ENCODE results near the gene ARAP1. TPM values are rescaled to one million over a fixed set of nuclear protein-coding genes. Genes with fewer than 3 reads are reported as not detected.

The ARAP1 gene
- total RNA-seq, 2 experiments from 2014 or later, result 77.4 to 79.6 TPM

DNA sequence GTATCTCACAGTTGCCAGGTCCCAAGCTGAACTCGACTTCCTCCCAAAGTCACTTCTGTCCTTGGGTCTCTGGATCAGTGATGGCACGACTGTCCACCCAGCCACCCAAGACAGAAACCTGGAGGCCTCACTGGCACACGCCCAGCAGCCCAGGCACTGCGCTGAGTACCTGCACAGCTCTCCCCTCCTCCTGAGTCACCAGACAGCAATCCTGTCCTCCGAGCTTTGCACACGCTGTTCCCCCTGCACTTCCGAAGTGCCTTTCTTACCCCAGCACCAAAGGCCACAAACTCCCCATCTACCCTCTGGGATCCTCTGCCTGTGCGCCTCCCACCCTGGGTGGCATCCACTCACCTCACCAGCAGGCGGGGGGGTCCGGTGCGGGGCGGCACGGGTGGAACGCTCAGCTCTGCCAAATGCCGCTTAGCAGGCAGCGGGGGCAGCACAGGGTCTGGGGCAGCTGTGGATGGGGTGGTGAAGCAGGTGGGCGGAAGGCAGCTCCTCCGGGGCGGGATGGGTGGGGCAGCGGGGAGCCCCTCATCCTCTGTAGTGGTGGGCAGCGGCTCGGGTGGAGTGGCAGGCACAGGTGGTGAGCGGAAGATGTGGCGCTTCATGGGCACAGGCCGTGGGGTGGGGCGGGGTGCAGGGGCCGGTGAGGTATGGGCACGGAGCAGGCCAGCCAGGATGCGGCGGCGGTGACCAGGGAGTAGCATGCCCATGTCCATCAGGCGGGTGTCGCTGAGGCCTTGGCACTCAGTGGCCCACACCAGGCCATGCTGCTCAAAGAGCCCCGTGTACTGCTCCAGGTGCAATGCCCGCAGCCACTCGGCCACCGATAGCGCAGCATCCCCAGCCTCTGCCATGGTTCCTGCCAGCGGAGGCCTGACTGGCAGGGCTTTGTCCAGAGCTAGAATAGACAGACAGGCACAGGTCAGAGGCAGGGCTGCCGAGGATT, 25.7 kb downstream of the ARAP1 start:
- CTCF ChIA-PET, result interaction anchor here (3.3 to 7.9 kb wide), 2 partner anchors 11 to 67 kb away, joined by 24 to 129 read pairs; partner anchors contain the start of gene STARD10
- H3K4me3 Mint-ChIP-seq, result no peak overlapping the region
- H3K27ac Mint-ChIP-seq, result no peak overlapping the region
- H3K36me3 Mint-ChIP-seq, result peaks cover 8% of the 10 kb centered on the region
- peaks cover 19% of the 10 kb centered on the region for H3K4me1 Mint-ChIP-seq (ENCODE audit: low read depth)
- H3K27me3 Mint-ChIP-seq, result no peaks in the 10 kb centered on the region
- DNase-seq, result no peak
- peaks cover 3% of the 10 kb centered on the region for H3K9me3 Mint-ChIP-seq
- intact Hi-C loops (cut with micrococcal nuclease), result loop anchor here (5.0 to 10.0 kb wide), 3 partner anchors 36 to 518 kb away; partner anchors contain the start of gene FCHSD2
- POLR2A ChIA-PET, result interaction anchor here (1.4 to 1.6 kb wide), 3 partner anchors 26 to 88 kb away, joined by 4 to 8 read pairs (median 4); partner anchors contain the start of genes ARAP1 and ATG16L2

DNA sequence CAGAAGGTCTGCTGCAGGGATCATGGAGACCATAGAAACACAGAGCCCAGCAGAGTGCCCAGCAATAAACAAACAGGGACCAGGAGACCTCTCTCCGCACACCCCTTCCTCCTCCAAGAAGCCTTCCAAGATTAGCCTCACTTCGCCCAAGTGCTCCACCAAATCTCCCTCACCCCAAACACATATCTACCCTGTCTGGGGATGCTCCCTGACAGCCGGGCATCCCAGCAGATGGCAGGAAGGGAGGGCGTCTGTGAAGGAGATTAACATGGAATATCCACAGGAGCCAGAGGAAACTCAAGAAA, 26.5 kb downstream of the ARAP1 start:
- Mint-ChIP-seq H3K9me3 (no peaks in the 10 kb centered on the region), H3K4me3 (no peak overlapping the region), H3K4me1 (ENCODE audit: low read depth) (peaks cover 21% of the 10 kb centered on the region), H3K27ac (peak overlapping the region; percentile 59), H3K27me3 (no peaks in the 10 kb centered on the region), H3K36me3 (peaks cover 1% of the 10 kb centered on the region)
- CTCF ChIA-PET, result interaction anchor here (0.7 to 7.9 kb wide), 43 partner anchors 8 to 532 kb away, joined by 3 to 129 read pairs (median 5); partner anchors contain the start of genes ATG16L2, FCHSD2 and STARD10
- intact Hi-C loops (cut with micrococcal nuclease), result loop anchor here (1.0 to 10.0 kb wide), 5 partner anchors 37 to 519 kb away; partner anchors contain the start of gene FCHSD2
- no peak for DNase-seq
- POLR2A ChIA-PET, result interaction anchor here (0.9 to 1.4 kb wide), 4 partner anchors 11 to 91 kb away, joined by 3 to 8 read pairs (median 4); no protein-coding TSS in a partner anchor

DNA sequence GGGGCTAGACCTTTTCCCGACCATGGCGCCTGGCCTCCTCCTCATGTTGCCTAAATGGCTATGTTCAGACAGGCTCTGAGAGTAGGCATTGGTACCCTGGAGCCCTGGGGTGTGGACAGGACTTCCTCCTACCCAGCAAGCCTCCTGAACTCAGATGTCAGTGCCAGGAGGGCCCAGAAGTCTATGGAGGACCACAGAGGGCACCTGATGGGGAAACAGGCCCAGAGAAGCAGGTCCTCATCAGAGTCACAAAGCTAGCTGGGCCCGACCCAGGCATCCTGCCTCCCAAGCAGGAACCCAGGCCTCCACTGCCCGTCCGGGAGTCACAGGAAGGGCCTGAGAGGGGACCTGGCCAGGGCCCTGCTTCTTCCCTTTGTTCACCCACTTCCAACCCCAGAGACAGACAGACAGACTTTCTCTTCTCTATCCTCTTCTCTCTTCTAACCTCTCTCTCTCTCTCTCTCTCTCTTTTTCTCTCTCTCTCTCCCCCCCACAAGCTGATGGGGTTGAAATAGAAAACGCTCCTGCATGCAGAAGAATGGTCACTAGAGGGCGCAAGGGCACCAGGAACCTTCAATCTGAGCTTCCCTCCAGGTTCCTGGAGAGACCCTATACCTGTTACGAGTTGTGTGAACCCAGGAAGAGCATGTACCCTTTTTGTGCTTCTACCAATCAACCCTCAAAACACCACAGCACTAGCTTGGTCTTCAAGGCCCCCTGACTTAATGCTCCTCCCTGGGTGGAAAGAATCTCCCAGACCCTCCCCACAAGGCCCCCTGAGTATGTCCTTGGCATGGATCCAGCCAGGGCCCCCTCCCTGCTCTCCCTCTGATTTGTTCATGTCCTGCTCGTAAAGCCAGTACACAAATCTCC, 27.1 kb downstream of the ARAP1 start:
- H3K9me3 Mint-ChIP-seq, result no peaks in the 10 kb centered on the region
- H3K4me3 Mint-ChIP-seq, result peak overlapping the region; percentile 47
- ChIA-PET CTCF (interaction anchor here (0.6 to 7.9 kb wide), 45 partner anchors 8 to 533 kb away, joined by 3 to 129 read pairs (median 4); partner anchors contain the start of genes ATG16L2, FCHSD2 and STARD10), POLR2A (interaction anchor here (0.9 to 1.4 kb wide), 4 partner anchors 11 to 91 kb away, joined by 3 to 8 read pairs (median 4); no protein-coding TSS in a partner anchor)
- peak; percentile 86 for DNase-seq
- H3K4me1 Mint-ChIP-seq (ENCODE audit: low read depth), result peaks cover 27% of the 10 kb centered on the region
- H3K27ac Mint-ChIP-seq, result peak overlapping the region; percentile 59
- intact Hi-C loops (cut with micrococcal nuclease), result loop anchor here (1.0 to 10.0 kb wide), 5 partner anchors 37 to 520 kb away; partner anchors contain the start of gene FCHSD2
- H3K27me3 Mint-ChIP-seq, result no peaks in the 10 kb centered on the region
- H3K36me3 Mint-ChIP-seq, result peaks cover 1% of the 10 kb centered on the region

DNA sequence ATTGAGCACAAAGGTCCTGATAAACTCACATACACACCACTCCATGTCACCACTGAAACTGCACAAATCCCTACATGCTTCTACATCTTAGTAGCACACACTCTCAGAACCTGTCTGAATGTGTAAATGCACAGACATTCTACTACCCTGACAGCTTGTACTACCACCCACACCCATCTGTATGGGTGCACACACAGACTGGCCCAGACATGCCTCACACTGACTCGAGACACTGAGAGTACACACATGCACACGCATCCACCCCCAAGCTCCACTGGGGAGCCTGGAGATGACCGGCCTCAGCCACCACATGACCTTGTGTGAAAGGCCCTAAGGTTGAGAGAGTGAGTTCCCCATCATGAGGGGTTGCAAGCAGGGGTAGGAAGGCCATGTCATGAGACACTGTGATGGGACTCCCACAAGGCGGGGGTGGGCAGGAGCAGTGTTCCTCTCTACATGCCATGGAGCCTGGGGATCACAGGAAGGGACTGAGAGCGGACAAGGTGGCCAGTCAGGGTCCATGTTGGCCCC, 28.1 kb downstream of the ARAP1 start:
- Mint-ChIP-seq H3K36me3 (peaks cover 1% of the 10 kb centered on the region), H3K27ac (peak overlapping the region; percentile 70), H3K4me1 (ENCODE audit: low read depth) (peaks cover 37% of the 10 kb centered on the region), H3K9me3 (no peaks in the 10 kb centered on the region), H3K27me3 (no peaks in the 10 kb centered on the region), H3K4me3 (no peak overlapping the region)
- POLR2A ChIA-PET, result interaction anchor here (2.5 kb wide), 1 partner anchor 89 kb away, joined by 12 read pairs; no protein-coding TSS in a partner anchor
- CTCF ChIA-PET, result interaction anchor here (0.6 to 7.9 kb wide), 10 partner anchors 10 to 454 kb away, joined by 3 to 129 read pairs (median 17); partner anchors contain the start of genes ATG16L2 and STARD10
- no peak for DNase-seq
- intact Hi-C loops (cut with micrococcal nuclease), result loop anchor here (10.0 kb wide), 2 partner anchors 421 to 521 kb away; partner anchors contain the start of gene FCHSD2

DNA sequence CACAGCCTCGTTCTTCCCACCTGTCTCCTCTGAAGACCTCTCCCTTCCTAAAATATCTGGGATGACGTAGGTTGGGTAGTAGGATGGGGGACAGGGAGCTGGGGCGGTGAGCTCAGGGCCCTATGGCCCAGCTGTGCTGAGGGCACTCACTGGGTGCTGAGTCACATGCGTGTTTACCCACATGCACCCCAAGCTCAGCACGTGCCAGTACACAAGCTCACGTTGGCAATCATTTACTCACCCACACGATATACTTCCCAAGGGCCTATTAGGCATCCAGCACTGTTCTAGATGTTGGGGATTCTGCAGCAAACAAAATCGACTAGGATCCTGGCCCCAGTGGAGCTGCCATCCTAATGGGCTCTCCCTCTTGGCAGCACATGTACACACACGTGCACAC, 28.7 kb downstream of the ARAP1 start:
- Mint-ChIP-seq H3K9me3 (no peaks in the 10 kb centered on the region), H3K4me3 (no peak overlapping the region), H3K27me3 (no peaks in the 10 kb centered on the region), H3K27ac (peak overlapping the region; percentile 70), H3K4me1 (ENCODE audit: low read depth) (peaks cover 43% of the 10 kb centered on the region), H3K36me3 (peaks cover 1% of the 10 kb centered on the region)
- ChIA-PET POLR2A (interaction anchor here (1.8 to 2.5 kb wide), 2 partner anchors 13 to 90 kb away, joined by 7 to 12 read pairs; no protein-coding TSS in a partner anchor), CTCF (interaction anchor here (0.6 to 7.9 kb wide), 10 partner anchors 11 to 455 kb away, joined by 3 to 129 read pairs (median 17); partner anchors contain the start of genes ATG16L2 and STARD10)
- intact Hi-C loops (cut with micrococcal nuclease), result loop anchor here (10.0 kb wide), 2 partner anchors 421 to 521 kb away; partner anchors contain the start of gene FCHSD2
- DNase-seq, result no peak

DNA sequence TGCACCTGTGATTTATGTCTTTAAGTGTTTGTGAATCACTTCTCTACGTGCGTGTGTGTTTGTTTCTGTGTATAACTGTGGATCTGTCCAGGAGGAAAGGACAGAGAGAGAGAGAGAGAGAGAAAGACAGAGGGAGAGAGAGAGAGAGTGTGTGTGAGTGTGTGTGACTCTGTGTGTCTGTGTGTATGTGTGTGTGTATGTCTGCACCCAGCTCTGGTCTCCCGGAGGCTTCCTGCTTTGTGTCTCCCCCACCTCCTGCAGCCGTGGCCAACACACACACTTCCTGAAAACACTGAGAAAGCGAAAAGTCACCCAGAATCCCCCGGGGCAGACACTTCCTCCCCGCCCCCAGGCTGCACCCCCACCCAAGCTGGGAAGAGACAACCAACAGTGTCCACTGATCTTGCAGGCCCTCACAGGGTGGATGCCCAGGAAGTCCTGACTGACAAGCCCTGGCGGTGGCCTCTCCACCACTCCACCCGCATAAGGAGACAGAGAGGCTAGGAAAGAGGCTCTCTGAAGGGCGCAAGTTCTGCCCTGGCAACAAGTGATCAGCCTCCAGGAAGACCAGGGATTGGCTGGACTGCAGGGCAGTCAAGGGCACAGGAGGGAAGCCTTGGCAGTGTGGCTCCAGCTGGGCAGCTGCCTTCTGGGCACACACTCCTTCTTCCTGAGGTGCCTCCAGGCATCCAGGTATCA, 30.0 kb downstream of the ARAP1 start:
- Mint-ChIP-seq H3K36me3 (peaks cover 3% of the 10 kb centered on the region), H3K27me3 (no peaks in the 10 kb centered on the region), H3K27ac (peak overlapping the region; percentile 91), H3K4me3 (peak overlapping the region; percentile 90), H3K9me3 (no peaks in the 10 kb centered on the region), H3K4me1 (ENCODE audit: low read depth) (peaks cover 51% of the 10 kb centered on the region)
- DNase-seq, result peak; percentile 91
- POLR2A ChIA-PET, result interaction anchor here (1.8 to 3.0 kb wide), 3 partner anchors 14 to 93 kb away, joined by 7 to 12 read pairs (median 8); no protein-coding TSS in a partner anchor
- intact Hi-C loops (cut with micrococcal nuclease), result loop anchor here (1.0 to 10.0 kb wide), 5 partner anchors 14 to 523 kb away; partner anchors contain the start of gene FCHSD2
- CTCF ChIA-PET, result interaction anchor here (1.2 to 7.9 kb wide), 5 partner anchors 15 to 456 kb away, joined by 3 to 129 read pairs (median 18); partner anchors contain the start of gene STARD10

DNA sequence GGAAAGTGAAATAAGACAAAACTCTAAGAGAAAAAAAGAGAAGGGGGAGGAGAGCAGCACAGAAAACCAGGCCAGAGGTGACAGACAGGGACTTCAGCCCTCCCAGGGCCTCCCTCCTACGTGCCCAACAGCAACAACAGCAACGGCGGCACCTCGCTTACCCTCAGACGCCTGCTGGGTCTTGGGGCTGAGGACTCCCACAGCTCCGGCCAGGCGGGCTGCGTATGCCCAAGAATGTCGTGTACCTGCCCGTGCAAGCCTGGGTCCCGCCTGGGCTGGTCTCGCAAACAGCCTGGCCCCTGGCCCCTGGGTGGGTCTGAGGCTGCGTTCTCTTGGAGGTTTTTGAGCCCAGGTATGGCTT, 30.5 kb downstream of the ARAP1 start:
- POLR2A ChIA-PET, result interaction anchor here (1.8 to 3.0 kb wide), 3 partner anchors 15 to 94 kb away, joined by 7 to 12 read pairs (median 8); no protein-coding TSS in a partner anchor

DNA sequence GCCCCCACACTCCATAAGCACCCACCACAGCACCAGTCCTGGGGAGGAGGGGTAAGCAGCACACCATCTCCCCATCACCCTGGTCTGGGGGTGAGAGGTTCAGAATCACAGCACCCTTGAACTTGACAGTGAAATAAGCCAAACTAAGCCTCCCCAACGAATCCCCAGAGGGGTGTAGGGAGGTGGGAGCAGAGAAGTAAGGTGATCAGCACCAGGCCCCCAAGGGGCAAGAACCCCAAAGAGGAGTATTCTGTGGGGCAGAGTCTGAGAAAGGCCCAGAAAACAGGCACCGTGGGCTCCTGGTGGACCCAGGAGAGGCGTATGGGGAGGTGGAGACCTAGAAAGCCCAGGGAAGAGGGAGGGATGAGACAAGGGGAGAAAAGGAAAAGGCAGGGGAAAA, 30.9 kb downstream of the ARAP1 start:
- no peak for DNase-seq
- Mint-ChIP-seq H3K27ac (peak overlapping the region; percentile 91), H3K4me1 (ENCODE audit: low read depth) (peaks cover 53% of the 10 kb centered on the region), H3K4me3 (peak overlapping the region; percentile 90), H3K9me3 (no peaks in the 10 kb centered on the region), H3K27me3 (no peaks in the 10 kb centered on the region), H3K36me3 (peaks cover 3% of the 10 kb centered on the region)
- ChIA-PET CTCF (interaction anchor here (2.0 to 7.9 kb wide), 3 partner anchors 37 to 92 kb away, joined by 8 to 129 read pairs (median 18); partner anchors contain the start of gene STARD10), POLR2A (interaction anchor here (3.0 kb wide), 1 partner anchor 94 kb away, joined by 8 read pairs; no protein-coding TSS in a partner anchor)
- intact Hi-C loops (cut with micrococcal nuclease), result loop anchor here (10.0 kb wide), 2 partner anchors 424 to 524 kb away; partner anchors contain the start of gene FCHSD2

More for the DNA sequence above, 30.5 kb downstream of the ARAP1 start:
- H3K4me3 Mint-ChIP-seq, result peak overlapping the region; percentile 90
- DNase-seq, result peak; percentile 50
- H3K36me3 Mint-ChIP-seq, result peaks cover 3% of the 10 kb centered on the region
- no peaks in the 10 kb centered on the region for H3K27me3 Mint-ChIP-seq
- CTCF ChIA-PET, result interaction anchor here (1.2 to 7.9 kb wide), 4 partner anchors 15 to 91 kb away, joined by 3 to 129 read pairs (median 12); partner anchors contain the start of gene STARD10
- peaks cover 53% of the 10 kb centered on the region for H3K4me1 Mint-ChIP-seq (ENCODE audit: low read depth)
- H3K27ac Mint-ChIP-seq, result peak overlapping the region; percentile 91
- no peaks in the 10 kb centered on the region for H3K9me3 Mint-ChIP-seq
- intact Hi-C loops (cut with micrococcal nuclease), result loop anchor here (1.0 to 10.0 kb wide), 5 partner anchors 15 to 523 kb away; partner anchors contain the start of gene FCHSD2

DNA sequence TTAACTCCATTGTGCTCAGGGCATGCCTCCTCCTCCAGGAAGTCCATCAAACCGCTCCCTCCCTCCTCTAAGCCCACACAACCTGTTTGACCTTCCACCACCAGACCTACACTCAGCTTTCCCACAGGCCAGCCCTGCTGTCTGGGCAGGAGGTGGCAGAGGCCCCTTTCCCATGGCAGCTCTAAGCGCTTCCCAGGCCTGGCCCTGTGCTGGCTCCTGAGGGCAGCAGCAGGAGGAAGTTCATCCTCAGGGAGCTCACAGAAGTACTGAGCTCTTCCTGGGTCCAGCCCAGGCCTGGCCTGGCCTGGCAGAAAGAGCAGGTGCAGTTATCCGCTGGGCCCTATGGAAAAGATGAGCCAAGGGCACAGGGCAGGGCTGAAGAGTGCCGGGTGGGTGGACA, 31.4 kb downstream of the ARAP1 start:
- H3K4me1 Mint-ChIP-seq (ENCODE audit: low read depth), result peaks cover 53% of the 10 kb centered on the region
- no peaks in the 10 kb centered on the region for H3K9me3 Mint-ChIP-seq
- ChIA-PET CTCF (interaction anchor here (1.1 to 7.9 kb wide), 3 partner anchors 37 to 92 kb away, joined by 6 to 129 read pairs (median 8); partner anchors contain the start of gene STARD10), POLR2A (interaction anchor here (0.7 to 3.0 kb wide), 2 partner anchors 92 to 95 kb away, joined by 3 to 8 read pairs; no protein-coding TSS in a partner anchor)
- H3K27ac Mint-ChIP-seq, result peak overlapping the region; percentile 91
- H3K27me3 Mint-ChIP-seq, result no peaks in the 10 kb centered on the region
- no peak for DNase-seq
- peak overlapping the region; percentile 90 for H3K4me3 Mint-ChIP-seq
- peaks cover 3% of the 10 kb centered on the region for H3K36me3 Mint-ChIP-seq
- intact Hi-C loops (cut with micrococcal nuclease), result loop anchor here (10.0 kb wide), 2 partner anchors 424 to 524 kb away; partner anchors contain the start of gene FCHSD2

Data from activated CD4-positive, alpha-beta memory T cell treated with anti-CD3 and anti-CD28 coated beads for 36 hours (primary cell).